HG03103 (cell line): Measurements from ENCODE around the gene IRF4.

Experiments
- ATAC-seq: cut with Tn5 transposase; IDR thresholded peaks from one replicate; pipeline ENCODE4 v1.9.1; 2021; ENCODE audit warnings: low read depth; ENCODE audit not compliant: unreplicated experiment

Gene IRF4

GRCh38 chr6:379410-380181 lies 12.0 kb upstream of the IRF4 start:
- ATAC-seq, result peak; percentile 60

- no peak for ATAC-seq
These were observed 11.0 kb upstream of the IRF4 start for GRCh38 chr6:380234-381218.

- no peak for ATAC-seq
These were observed 9.7 kb upstream of the IRF4 start for GRCh38 chr6:381742-382461.

- ATAC-seq, result no peak
These were observed 8.4 kb upstream of the IRF4 start for GRCh38 chr6:382883-383810.

GRCh38 chr6:383856-384255 lies 7.7 kb upstream of the IRF4 start:
- ATAC-seq, result no peak

- ATAC-seq, result no peak
These were observed 6.7 kb upstream of the IRF4 start for GRCh38 chr6:384898-385297.

GRCh38 chr6:385614-386013 lies 5.9 kb upstream of the IRF4 start:
- ATAC-seq, result no peak

GRCh38 chr6:386688-387266 lies 4.8 kb upstream of the IRF4 start:
- no peak for ATAC-seq

- ATAC-seq, result no peak
These were observed 4.2 kb upstream of the IRF4 start for GRCh38 chr6:387293-387741.

- no peak for ATAC-seq
These were observed 3.2 kb upstream of the IRF4 start for GRCh38 chr6:388202-388903.

- ATAC-seq, result no peak
These were observed 2.4 kb upstream of the IRF4 start for GRCh38 chr6:389143-389542.

- no peak for ATAC-seq
These were observed 1.9 kb upstream of the IRF4 start for GRCh38 chr6:389622-390021.

- ATAC-seq, result no peak
These were observed 516 bp upstream of the IRF4 start for GRCh38 chr6:390914-391558.

GRCh38 chr6:392441-393390 lies 1.2 kb downstream of the IRF4 start:
- no peak for ATAC-seq

GRCh38 chr6:393391-394221 lies 2.1 kb downstream of the IRF4 start:
- ATAC-seq, result no peak

- no peak for ATAC-seq
These were observed 3.2 kb downstream of the IRF4 start for GRCh38 chr6:394641-395289.
